NCI-H82 treated with DMSO at 0.1 percent for 48 hours (cell line): ENCODE results near the gene DPH6.
"Not testable (repeated sequence)": the region's sequence is repeated elsewhere in the genome, so short reads cannot be mapped to it uniquely, and the experiment has no call there.

Experiments
- DNase-seq: peaks from one replicate; lab custom pipeline; 2025; ENCODE audit not compliant: unreplicated experiment; lab: John Stamatoyannopoulos, UW

DPH6 gene

GRCh38 chr15:35351059-35351458 is 194.9 kb downstream of the DPH6 start:
- no peak for DNase-seq

GRCh38 chr15:35349916-35350315 is 196.0 kb downstream of the DPH6 start:
- DNase-seq: no peak

GRCh38 chr15:35330916-35331315 is 215.0 kb downstream of the DPH6 start:
- no peak for DNase-seq

GRCh38 chr15:35330048-35330695 is 215.8 kb downstream of the DPH6 start:
- DNase-seq: no peak

- no peak for DNase-seq
Observed at GRCh38 chr15:35329521-35329961, 216.4 kb downstream of the DPH6 start.

- not testable (repeated sequence) for DNase-seq
Observed at GRCh38 chr15:35328836-35329235, 217.1 kb downstream of the DPH6 start.

GRCh38 chr15:35327789-35328188 is 218.2 kb downstream of the DPH6 start:
- DNase-seq: no peak

GRCh38 chr15:35325374-35325941 is 220.5 kb downstream of the DPH6 start:
- DNase-seq: no peak

GRCh38 chr15:35323141-35323540 is 222.8 kb downstream of the DPH6 start:
- DNase-seq: no peak

GRCh38 chr15:35321926-35322325 is 224.0 kb downstream of the DPH6 start:
- no peak for DNase-seq

- DNase-seq: no peak
Observed at GRCh38 chr15:35320911-35321310, 225.1 kb downstream of the DPH6 start.
